Upper lobe of left lung (tissue), 6 donors: ENCODE data around the gene PSME3IP1. TPM values are rescaled to one million over a fixed set of nuclear protein-coding genes. Genes with fewer than 3 reads are reported as not detected.

Source experiments
- ATAC-seq, 2 donors: fragments of 200-7000 bp; cut with Tn5 transposase; one replicate each; pipeline ENCODE4 v1.9.1; 2022; ENCODE audit warnings: mild to moderate bottlenecking in 2 of 2, moderate library complexity in 2 of 2; ENCODE audit not compliant: low FRiP score in 2 of 2
- DNase-seq, 2 donors: peaks; one replicate each; pipeline ENCODE4 v3.0.0-alpha.2; 2019 to 2020
- H3K27ac ChIP-seq, 4 donors: fragments of 200-600 bp; sonication (generic); one replicate each; pipeline ENCODE4 v1.5.1; 2016 to 2019
- H3K27me3 ChIP-seq, 4 donors: fragments of 200-600 bp; sonication (generic); one replicate each; pipeline ENCODE4 v1.5.1; 2017 to 2019
- H3K36me3 ChIP-seq, 4 donors: fragments of 200-600 bp; sonication (generic); one replicate each; pipeline ENCODE4 v1.5.1; 2016 to 2019
- H3K4me1 ChIP-seq, 4 donors: fragments of 200-600 bp; sonication (generic); one replicate each; pipeline ENCODE4 v1.5.1; 2018 to 2019
- H3K4me3 ChIP-seq, 4 donors: fragments of 200-600 bp; sonication (generic); one replicate each; pipeline ENCODE4 v1.5.1; 2017 to 2019; ENCODE audit warnings: mild to moderate bottlenecking in 2 of 4, moderate library complexity in 1 of 4
- H3K9me3 ChIP-seq, 4 donors: fragments of 200-600 bp; sonication (generic); one replicate each; pipeline ENCODE4 v1.5.1; 2018 to 2019
- EP300 ChIP-seq, 4 donors: sonication (generic); formaldehyde crosslinking; IDR thresholded peaks; one replicate each; pipeline ENCODE4 v1.5.1; 2017; ENCODE audit warnings: antibody characterized with exemption in 4 of 4, control low read depth in 2 of 4
- POLR2A ChIP-seq, 4 donors: fragments of 450-650 bp; IDR thresholded peaks; one replicate each; pipeline ENCODE4 v1.5.1; 2016 to 2017; ENCODE audit warnings: antibody characterized with exemption in 4 of 4, mild to moderate bottlenecking in 2 of 4
- POLR2AphosphoS5 ChIP-seq, 2 donors: sonication (generic); formaldehyde crosslinking; IDR thresholded peaks; one replicate each; pipeline ENCODE4 v1.5.1; 2017; ENCODE audit warnings: antibody characterized with exemption in 2 of 2
- WGBS, 2 donors: methylation state at CpG; one replicate each; pipeline ENCODE4 v1.1.5; 2017 to 2018; 5-methylcytosine and 5-hydroxymethylcytosine counted together
- total RNA-seq, 6 donors: library from RNA; depleted of rRNA in 4 of 6; stranded (reverse); fragments of >200 nt in 4 of 6; gene quantifications; one replicate each; pipeline versions ENCODE4 v1.1.0 to v1.2.1, GENCODE V29; 2016 to 2021
- TF ChIP-seq, protein P1 (sequence below), 6 experiments: fragments of 450-650 bp in 4 of 6; fragments of 200-600 bp in 2 of 6; sonication (generic) in 2 of 6; IDR thresholded peaks; one replicate each; pipeline ENCODE4 v1.5.1; 2016 to 2019; ENCODE audit warnings: antibody characterized with exemption in 6 of 6
- donor health status: DM: no; HTN: no; CAD: no; lungs with moderate emphysema.
- donor health status: DM: no; HTN: yes; CAD: no; lungs with severe emphysema.

PSME3IP1 gene
- total RNA-seq, 6 donors from 2014 or later = 49.9 to 113 (median 75.2) TPM

DNA sequence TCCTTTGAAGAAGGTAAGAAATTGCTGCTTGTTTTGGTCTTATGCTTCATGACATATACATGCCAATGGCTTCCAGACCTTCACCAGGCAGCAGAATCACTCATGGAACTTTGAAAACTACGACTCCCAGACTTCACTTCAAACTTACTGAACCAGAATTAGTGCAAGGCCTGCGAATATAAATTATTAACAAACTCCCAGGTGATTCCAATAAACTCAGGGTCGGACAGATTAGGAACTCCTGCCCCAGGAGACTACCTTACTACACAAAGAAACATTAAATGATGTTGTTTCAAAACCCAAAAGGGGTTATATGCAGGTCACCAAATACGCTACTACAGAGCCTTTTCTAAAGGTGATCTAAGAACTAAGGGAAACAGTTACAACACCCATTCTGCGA, 20.4 kb downstream of the PSME3IP1 start:
- no peak for DNase-seq
- Histone ChIP-seq H3K36me3 (peaks cover 4 to 66% (median 33%) of the 10 kb centered on the region in 4 donors), H3K9me3 (no peaks in the 10 kb centered on the region), H3K4me1 (peaks cover 21 to 23% (median 22%) of the 10 kb centered on the region in 4 donors), H3K27ac (peak overlapping the region in 1 of 4 donors; percentile 72), H3K4me3 (no peak overlapping the region), H3K27me3 (no peaks in the 10 kb centered on the region)
- no peak for TF ChIP-seq POLR2A (IDR thresholded peaks at IDR 0.05)
- no peak for TF ChIP-seq EP300 (IDR thresholded peaks at IDR 0.05)
- no peak for TF ChIP-seq POLR2AphosphoS5 (IDR thresholded peaks at IDR 0.05)
- TF ChIP-seq, protein P1, sequence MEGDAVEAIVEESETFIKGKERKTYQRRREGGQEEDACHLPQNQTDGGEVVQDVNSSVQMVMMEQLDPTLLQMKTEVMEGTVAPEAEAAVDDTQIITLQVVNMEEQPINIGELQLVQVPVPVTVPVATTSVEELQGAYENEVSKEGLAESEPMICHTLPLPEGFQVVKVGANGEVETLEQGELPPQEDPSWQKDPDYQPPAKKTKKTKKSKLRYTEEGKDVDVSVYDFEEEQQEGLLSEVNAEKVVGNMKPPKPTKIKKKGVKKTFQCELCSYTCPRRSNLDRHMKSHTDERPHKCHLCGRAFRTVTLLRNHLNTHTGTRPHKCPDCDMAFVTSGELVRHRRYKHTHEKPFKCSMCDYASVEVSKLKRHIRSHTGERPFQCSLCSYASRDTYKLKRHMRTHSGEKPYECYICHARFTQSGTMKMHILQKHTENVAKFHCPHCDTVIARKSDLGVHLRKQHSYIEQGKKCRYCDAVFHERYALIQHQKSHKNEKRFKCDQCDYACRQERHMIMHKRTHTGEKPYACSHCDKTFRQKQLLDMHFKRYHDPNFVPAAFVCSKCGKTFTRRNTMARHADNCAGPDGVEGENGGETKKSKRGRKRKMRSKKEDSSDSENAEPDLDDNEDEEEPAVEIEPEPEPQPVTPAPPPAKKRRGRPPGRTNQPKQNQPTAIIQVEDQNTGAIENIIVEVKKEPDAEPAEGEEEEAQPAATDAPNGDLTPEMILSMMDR (IDR thresholded peaks at IDR 0.05) = no peak
- 83 to 88% methylated on average over 5 of the region's 5 CpGs for WGBS, 2 donors
- no peak for ATAC-seq

DNA sequence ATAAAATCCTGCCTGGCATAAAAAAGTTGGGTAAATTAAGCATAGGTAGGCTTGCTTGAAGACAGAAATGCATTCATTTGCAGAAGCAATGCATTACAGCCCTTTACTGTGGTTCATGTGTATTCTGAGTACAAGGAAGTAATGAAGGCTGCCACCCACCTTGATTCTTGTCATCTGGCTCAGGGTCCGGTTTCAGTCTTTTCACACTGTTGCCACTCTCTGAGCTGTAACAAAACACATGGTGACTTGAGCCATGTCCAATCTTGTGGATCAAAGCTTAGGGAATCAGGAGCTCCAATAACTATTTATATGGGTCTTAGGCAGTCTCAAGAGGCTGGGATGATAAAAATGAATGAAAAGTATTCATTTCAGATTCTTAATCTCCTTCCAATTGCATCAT, 22.0 kb downstream of the PSME3IP1 start:
- H3K27ac ChIP-seq = no peak overlapping the region
- ATAC-seq = no peak
- peaks cover 21 to 25% (median 22%) of the 10 kb centered on the region in 4 donors for H3K4me1 ChIP-seq
- TF ChIP-seq POLR2AphosphoS5 (IDR thresholded peaks at IDR 0.05) (no peak), EP300 (IDR thresholded peaks at IDR 0.05) (no peak), POLR2A (IDR thresholded peaks at IDR 0.05) (no peak)
- TF ChIP-seq, protein P1 (IDR thresholded peaks at IDR 0.05) = no peak
- WGBS, 2 donors = 77 to 86% methylated on average over 1 of the region's 1 CpG
- DNase-seq = no peak
- H3K36me3 ChIP-seq = peaks cover 4 to 60% (median 26%) of the 10 kb centered on the region in 4 donors
- H3K9me3 ChIP-seq = no peaks in the 10 kb centered on the region
- no peaks in the 10 kb centered on the region for H3K27me3 ChIP-seq
- H3K4me3 ChIP-seq = no peak overlapping the region

DNA sequence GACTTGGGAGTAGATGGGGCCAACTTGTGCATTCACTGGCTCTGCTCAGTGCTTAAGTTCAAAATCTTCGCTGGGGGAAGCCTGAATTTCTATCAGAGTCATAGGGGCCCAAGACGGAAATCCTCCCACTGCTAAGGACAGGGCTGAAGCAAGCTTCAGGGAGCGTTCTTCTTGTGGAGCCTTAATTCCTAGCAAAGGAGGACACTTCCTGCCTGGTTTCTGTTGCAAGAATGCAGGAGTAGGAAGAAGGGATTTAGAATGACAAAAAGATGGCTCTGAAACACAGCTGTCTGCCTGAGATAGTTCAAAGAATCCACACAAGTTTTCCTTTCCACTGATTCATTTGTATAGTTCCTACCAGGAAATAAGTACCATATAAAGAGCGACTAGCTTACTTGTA, 26.4 kb downstream of the PSME3IP1 start:
- Histone ChIP-seq H3K4me3 (no peak overlapping the region), H3K27ac (no peak overlapping the region), H3K4me1 (peaks cover 0 to 7% (median 5%) of the 10 kb centered on the region in 4 donors), H3K9me3 (no peaks in the 10 kb centered on the region), H3K27me3 (no peaks in the 10 kb centered on the region), H3K36me3 (peaks cover 4 to 76% (median 31%) of the 10 kb centered on the region in 4 donors)
- no peak for TF ChIP-seq EP300 (IDR thresholded peaks at IDR 0.05)
- ATAC-seq (no peak), DNase-seq (no peak)
- 73 to 80% methylated on average over 4 of the region's 4 CpGs for WGBS, 2 donors

DNA sequence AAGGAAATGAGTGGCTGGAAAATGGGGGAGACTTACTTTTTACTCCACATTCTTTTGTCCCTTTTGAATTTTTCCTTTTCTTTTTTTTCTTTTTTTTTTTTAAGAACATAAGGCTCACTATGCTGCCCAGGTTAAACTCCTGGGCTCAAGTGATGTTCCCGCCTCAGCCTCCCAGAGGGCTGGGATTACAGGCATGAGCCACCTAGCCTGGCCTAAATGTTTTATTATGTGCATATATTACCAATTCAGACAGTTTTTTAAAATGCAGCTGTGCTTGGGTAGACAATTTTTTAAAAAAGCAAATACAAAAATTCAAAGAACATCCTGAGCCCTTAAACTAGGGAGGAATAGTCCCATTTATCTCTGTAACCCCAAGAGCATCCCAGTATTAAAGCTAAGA, 28.3 kb downstream of the PSME3IP1 start:
- no peak overlapping the region for H3K4me3 ChIP-seq
- H3K4me1 ChIP-seq = peaks cover 0 to 7% (median 5%) of the 10 kb centered on the region in 4 donors
- H3K27me3 ChIP-seq = no peaks in the 10 kb centered on the region
- no peaks in the 10 kb centered on the region for H3K9me3 ChIP-seq
- 97 to 100% methylated on average over 1 of the region's 1 CpG for WGBS, 2 donors
- peaks cover 6 to 76% (median 33%) of the 10 kb centered on the region in 4 donors for H3K36me3 ChIP-seq
- ATAC-seq = no peak
- TF ChIP-seq POLR2AphosphoS5 (IDR thresholded peaks at IDR 0.05) = no peak
- TF ChIP-seq POLR2A (IDR thresholded peaks at IDR 0.05) = no peak
- no peak for TF ChIP-seq EP300 (IDR thresholded peaks at IDR 0.05)
- TF ChIP-seq, protein P1 (IDR thresholded peaks at IDR 0.05) = no peak
- H3K27ac ChIP-seq = no peak overlapping the region
- DNase-seq = no peak

DNA sequence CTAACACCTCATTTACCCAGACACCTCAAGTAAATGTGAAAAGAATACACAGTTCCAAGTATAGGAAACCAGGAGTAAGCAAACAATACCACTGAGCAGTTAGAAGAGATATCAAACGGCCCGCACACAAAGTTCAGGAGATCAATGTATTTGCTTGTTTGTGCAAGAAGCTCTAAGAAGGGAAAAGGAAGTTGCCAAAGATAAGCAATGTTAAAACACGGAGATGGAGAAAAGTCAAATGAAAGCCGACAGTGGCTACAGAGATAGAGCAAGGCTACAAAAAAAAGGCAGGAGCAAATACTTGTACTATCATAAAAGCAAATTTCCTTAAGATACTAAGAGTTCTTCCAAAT, 29.5 kb downstream of the PSME3IP1 start:
- ATAC-seq (no peak), DNase-seq (no peak)
- Histone ChIP-seq H3K4me3 (no peak overlapping the region), H3K27ac (peak overlapping the region in 1 of 4 donors; percentile 42), H3K36me3 (peaks cover 6 to 74% (median 32%) of the 10 kb centered on the region in 4 donors), H3K4me1 (peaks cover 4 to 16% (median 7%) of the 10 kb centered on the region in 4 donors), H3K27me3 (no peaks in the 10 kb centered on the region), H3K9me3 (no peaks in the 10 kb centered on the region)
- 39 to 51% methylated on average over 4 of the region's 4 CpGs for WGBS, 2 donors
- TF ChIP-seq, protein P1 (IDR thresholded peaks at IDR 0.05) = no peak
- TF ChIP-seq POLR2AphosphoS5 (IDR thresholded peaks at IDR 0.05) (no peak), POLR2A (IDR thresholded peaks at IDR 0.05) (no peak), EP300 (IDR thresholded peaks at IDR 0.05) (no peak)
